GM19023 (cell line): ENCODE measurements around the gene WDR55.
"Not testable (repeated sequence)": the region's sequence is repeated elsewhere in the genome, so short reads cannot be mapped to it uniquely, and the experiment has no call there.

Experiments
- ATAC-seq: cut with Tn5 transposase; IDR thresholded peaks from one replicate; pipeline ENCODE4 v1.9.1; 2021; ENCODE audit warnings: mild to moderate bottlenecking, moderate library complexity; ENCODE audit not compliant: unreplicated experiment

WDR55 gene, protein sequence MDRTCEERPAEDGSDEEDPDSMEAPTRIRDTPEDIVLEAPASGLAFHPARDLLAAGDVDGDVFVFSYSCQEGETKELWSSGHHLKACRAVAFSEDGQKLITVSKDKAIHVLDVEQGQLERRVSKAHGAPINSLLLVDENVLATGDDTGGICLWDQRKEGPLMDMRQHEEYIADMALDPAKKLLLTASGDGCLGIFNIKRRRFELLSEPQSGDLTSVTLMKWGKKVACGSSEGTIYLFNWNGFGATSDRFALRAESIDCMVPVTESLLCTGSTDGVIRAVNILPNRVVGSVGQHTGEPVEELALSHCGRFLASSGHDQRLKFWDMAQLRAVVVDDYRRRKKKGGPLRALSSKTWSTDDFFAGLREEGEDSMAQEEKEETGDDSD

DNA sequence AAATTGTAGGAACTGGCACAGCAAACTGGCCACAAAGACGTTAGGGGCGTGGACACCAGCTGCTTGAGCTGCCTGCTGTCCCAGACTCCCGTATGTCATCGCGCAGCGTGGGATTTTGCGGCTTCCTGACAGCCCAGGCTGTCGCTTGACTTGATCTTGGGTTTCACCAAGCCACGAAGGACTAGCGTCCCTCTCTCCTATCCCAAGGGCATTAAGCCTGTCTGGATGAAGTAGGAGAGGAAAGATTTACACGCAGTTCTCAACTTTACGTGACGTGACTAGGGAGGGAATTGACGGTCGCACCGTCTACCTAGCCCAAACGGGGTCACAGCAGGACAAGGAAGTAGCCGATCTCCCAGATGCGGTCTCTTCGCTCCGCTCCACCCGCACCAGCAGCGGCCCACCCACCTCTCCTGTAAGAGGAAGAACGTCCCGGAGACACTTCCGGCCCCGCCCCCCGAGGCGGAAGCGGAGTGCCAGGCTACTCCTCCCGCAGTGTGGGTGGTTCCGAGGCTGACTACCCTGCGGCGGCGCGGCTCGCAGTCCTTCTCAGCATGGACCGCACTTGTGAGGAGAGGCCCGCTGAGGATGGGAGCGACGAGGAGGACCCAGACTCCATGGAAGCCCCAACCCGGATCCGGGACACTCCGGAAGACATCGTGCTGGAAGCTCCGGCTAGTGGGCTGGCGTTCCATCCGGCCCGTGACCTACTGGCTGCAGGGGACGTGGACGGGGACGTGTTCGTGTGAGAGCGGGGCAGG is at the start of gene WDR55:
WDR55 (plus strand) TSS at position 546 of the 761 bp plus-strand sequence; CDS start at position 555, 9 bp downstream.
- ATAC-seq, result peak; percentile 98

- no peak for ATAC-seq
Observed at GRCh38 chr5:140622301-140622700, 42.4 kb upstream of the WDR55 start.

DNA sequence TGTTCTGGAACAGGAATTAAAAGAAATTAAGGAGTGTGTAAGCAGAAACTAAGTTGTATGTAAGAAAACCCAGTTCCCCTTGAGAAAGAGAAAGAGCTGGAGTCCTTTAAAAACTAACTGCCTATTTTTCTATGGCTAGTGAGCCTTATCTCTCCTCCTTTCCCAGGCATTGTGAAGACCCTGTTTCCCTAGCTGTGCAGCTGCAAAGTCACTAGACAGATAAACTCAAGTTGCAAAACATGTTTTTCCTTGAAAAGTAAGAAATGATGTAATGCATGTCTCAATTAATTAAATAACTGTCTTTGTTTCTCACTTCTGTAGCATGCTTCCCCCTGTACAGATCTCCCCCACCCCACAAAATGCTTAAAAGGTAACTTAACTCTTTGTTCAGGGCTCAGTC is 41.6 kb upstream of the WDR55 start:
- not testable (repeated sequence) for ATAC-seq

- ATAC-seq, result not testable (repeated sequence)
Observed at GRCh38 chr5:140624886-140625285, 39.8 kb upstream of the WDR55 start.

GRCh38 chr5:140627972-140628371 is 36.7 kb upstream of the WDR55 start:
- ATAC-seq, result no peak

DNA sequence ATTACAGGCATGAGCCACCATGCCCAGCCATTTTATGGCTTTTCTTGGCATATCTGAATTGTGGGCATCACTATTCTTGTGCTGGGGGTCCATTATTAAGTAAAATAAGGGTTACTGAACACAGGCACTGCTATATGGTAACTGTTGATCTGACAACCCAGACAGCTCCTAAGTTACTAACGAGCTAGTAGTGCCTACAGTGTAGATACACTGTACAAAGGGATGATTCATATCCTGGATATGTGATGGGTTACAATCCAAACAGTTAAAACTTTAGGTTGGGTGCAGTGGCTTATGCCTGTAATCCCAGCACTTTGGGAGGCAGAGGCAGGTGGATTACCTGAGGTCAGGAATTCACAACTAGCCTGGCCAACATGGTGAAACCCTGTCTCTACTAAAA is 36.0 kb upstream of the WDR55 start:
- no peak for ATAC-seq

- no peak for ATAC-seq
Observed at GRCh38 chr5:140630292-140631035, 34.2 kb upstream of the WDR55 start.

DNA sequence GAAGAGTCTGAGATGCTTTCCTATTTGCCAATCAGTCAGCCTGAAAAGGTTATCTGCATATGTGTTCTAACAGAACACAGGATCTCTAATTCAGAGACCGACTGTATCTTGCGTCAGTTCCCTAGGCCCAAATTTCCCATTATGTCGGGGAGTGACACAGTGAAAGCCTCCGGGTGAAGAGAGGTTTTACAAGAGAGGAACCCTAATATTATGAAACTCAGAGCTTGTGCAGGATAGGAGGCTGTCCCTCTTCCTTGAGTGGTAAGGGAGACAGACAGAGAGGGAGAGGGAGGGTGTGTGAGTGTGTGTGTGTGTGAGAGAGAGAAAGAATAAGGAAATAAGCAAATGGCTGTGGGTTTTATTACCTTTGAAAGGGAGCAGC is 33.7 kb upstream of the WDR55 start:
- ATAC-seq, result no peak

GRCh38 chr5:140631831-140632365 is 32.8 kb upstream of the WDR55 start:
- peak; percentile 45 for ATAC-seq

GRCh38 chr5:140632366-140633020 is 32.2 kb upstream of the WDR55 start:
- peak; percentile 59 for ATAC-seq

- peak; percentile 17 for ATAC-seq
Observed at GRCh38 chr5:140633021-140633471, 31.7 kb upstream of the WDR55 start, which contains the start of gene CD14. TSS of gene CD14 (minus strand) at chr5:140633175. CDS start at chr5:140633071, 104 bp downstream.

- ATAC-seq, result no peak
Observed at GRCh38 chr5:140633501-140633900, 31.2 kb upstream of the WDR55 start.

- ATAC-seq, result no peak
Observed at GRCh38 chr5:140634103-140634502, 30.6 kb upstream of the WDR55 start.

DNA sequence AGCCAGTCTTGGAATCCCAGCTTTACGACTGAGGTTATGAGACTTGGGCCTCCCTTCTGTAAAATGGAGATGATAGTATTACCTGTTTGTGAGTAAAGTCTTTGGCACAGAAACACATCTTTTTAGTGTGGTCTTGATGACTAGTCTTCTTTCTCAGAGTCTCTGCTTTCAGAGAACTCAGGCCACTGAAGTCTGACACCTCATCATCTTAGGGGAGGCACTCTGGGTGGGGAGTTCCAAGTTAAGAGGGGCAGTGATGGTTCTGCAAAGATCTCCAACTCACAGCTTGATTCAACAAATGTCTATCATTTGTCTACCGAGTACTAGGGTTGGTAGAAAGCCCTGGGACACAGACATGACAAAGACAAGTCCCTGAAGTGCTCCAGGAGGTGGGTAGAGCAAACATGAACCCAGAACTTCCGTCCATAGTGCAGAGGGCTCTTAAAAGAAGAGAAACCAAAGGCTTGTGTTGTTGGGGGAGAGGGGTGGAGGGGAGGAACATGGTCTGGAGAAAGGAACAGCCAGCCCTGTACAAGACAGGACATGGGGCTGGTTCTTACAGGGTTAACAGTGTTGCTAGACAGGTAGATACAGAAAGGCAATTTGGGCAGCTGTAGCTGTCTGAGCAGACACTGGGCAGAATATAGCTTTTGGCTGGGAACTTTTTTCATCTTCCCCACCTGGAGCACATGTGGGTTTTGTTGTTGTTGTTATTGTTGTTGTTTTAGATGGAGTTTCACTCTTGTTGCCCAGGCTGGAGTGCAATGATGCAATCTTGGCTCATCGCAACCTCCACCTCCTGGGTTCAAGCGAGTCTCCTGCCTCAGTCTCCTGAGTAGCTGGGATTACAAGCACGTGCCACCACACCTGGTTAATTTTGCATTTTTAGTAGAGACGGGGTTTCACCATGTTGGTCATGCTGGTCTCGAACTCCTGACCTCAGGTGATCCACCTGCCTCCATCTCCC is 29.1 kb upstream of the WDR55 start:
- no peak for ATAC-seq

DNA sequence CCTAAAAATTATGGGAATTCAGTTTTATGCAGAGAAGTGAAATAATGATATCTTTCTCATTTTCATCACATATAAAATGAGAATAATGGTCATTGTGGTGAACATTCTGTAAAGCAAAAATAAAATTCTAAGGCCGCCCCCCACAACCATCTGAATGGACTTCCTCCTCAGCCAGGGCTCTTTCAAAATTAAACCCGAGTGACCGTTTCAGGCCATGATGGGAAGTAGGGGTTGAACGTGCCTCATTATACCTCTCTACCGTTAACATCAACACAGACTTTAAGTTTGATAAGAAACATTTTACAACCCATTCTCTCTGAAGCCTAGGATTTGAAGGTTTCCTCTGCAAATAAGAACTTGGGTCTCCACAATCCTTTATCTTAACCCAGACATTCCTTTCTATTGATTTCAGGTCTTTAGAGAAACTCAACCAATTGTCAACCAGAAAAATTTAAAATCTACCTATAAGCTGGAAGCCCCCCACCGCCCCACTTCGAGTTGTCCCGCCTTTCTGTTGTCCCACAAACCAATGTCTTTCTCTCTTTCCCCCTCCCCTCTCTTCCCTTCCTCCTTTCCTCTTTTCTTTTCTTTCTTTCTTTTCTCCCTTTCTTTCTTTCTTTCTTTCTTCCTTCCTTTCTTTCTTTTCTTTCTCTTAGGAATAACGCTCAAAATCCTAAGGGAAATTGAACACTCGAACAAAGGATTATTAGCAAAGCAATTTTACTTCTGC is 27.2 kb upstream of the WDR55 start:
- ATAC-seq, result no peak

GRCh38 chr5:140638898-140639147 is 25.9 kb upstream of the WDR55 start:
- ATAC-seq, result not testable (repeated sequence)

DNA sequence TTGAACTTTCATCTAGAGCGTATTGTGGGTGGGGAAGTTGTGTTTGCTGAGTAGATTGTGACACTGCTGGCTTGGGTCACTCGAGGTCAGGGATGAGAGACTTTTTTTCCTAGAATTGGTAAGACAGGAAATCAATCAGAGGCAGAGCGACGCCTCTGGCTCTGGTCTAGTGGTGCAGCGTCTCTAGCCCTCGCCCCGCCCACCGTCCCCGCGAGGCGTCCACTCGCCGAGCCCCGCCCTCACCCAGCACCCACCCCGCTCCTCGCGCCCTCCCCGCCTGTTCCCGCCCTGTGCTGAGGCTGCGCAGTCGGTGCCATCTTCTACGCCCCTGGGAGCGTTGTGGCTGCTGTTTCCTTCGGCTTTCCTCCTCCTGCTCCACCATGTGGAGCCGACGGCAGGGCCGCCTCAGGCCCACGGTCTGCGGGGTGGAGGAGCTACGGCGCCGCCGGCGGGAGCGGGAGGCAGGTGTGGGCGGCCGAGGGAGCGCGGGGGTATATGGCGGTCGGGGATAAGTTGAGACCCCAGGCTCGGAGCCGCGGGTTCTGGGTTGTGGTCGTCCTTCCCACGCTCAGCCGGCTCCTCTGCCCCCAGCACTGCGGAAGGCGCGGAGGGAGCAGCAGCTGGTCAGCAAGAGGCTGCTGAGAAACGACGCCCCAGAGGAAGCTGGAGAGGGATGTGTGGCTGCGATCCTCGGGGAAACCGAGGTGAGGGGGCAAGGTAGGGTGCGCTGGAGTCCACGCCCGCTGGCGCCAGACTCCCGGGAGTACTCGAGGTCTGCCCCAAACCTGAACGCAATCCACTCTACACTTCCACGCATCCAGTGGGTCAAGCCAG is 25.3 kb upstream of the WDR55 start, which contains the start of gene TMCO6:
TMCO6 (plus strand) TSS at position 304 of the 834 bp plus-strand sequence; CDS start at position 381, 77 bp downstream.
- peak; percentile 96 for ATAC-seq

- ATAC-seq, result no peak
Observed at GRCh38 chr5:140641716-140642115, 23.0 kb upstream of the WDR55 start.
